Left lung (tissue), 10 donors: ENCODE data around the gene LAMA2. TPM values are rescaled to one million over a fixed set of nuclear protein-coding genes. Genes with fewer than 3 reads are reported as not detected.

ENCODE experiments used
- ATAC-seq: fragments of 200-7000 bp; cut with Tn5 transposase; one replicate; pipeline ENCODE4 v1.9.1; 2020; ENCODE audit warnings: moderate library complexity
- DNase-seq, 4 donors: peaks; one replicate each; pipeline ENCODE4 v3.0.0-alpha.2; 2013 to 2020
- H3K27ac ChIP-seq, 2 donors: fragments of 200-600 bp; sonication (generic) in 1 of 2; one replicate each; pipeline versions ENCODE4 v1.5.0 to v1.8.0; 2020 to 2021
- H3K27me3 ChIP-seq, 2 donors: fragments of 200-600 bp; sonication (generic) in 1 of 2; one replicate each; pipeline versions ENCODE4 v1.5.0 to v1.8.0; 2020 to 2021
- H3K36me3 ChIP-seq, 2 donors: fragments of 200-600 bp; sonication (generic) in 1 of 2; one replicate each; pipeline versions ENCODE4 v1.5.0 to v1.8.0; 2020 to 2021
- H3K4me1 ChIP-seq, 2 donors: fragments of 200-600 bp; one replicate each; pipeline ENCODE4 v1.8.0; 2021
- H3K4me3 ChIP-seq, 2 donors: fragments of 200-600 bp; sonication (generic) in 1 of 2; one replicate each; pipeline versions ENCODE4 v1.5.0 to v1.8.0; 2020 to 2021; ENCODE audit warnings: mild to moderate bottlenecking in 1 of 2
- H3K9me3 ChIP-seq, 2 donors: fragments of 200-600 bp; sonication (generic) in 1 of 2; one replicate each; pipeline versions ENCODE4 v1.5.0 to v1.8.0; 2020 to 2021
- CTCF ChIP-seq, 2 donors: fragments of 200-600 bp; sonication (generic) in 1 of 2; IDR thresholded peaks; one replicate each; pipeline versions ENCODE4 v1.5.0 to v1.8.0; 2021; ENCODE audit warnings: antibody characterized with exemption in 2 of 2
- intact Hi-C, 2 donors: fragments of 100-400 bp; cut with DNase I; formaldehyde crosslinking; loops; one replicate each; pipeline versions ENCODE4 v1.11.2 to v1.14.2; 2022
- polyA plus RNA-seq, 6 donors: library from polyadenylated mRNA; unstranded; fragments of 120-200 nt; gene quantifications; one replicate each; pipeline ENCODE4 v1.2.1, GENCODE V29; 2013; ENCODE audit not compliant: insufficient read length in 6 of 6
- total RNA-seq, 2 donors: library from RNA; stranded (reverse); fragmentation: NEBNext Ultra II Directional; extraction: Animal tissue kit (Norgen Biotek cat#: 25700); gene quantifications; one replicate each; pipeline ENCODE4 v1.2.1, GENCODE V29; 2021
- donor health status: DM: no; HTN: yes; CAD: no.
- donor health status: DM: no; HTN: no; CAD: no.

Gene LAMA2
- total and polyA plus RNA-seq, 8 donors, result 32.7 to 91.7 (median 64.7) TPM

GRCh38 chr6:129309154-129309553 lies 426.2 kb downstream of the LAMA2 start:
- no peaks in the 10 kb centered on the region for H3K4me1 ChIP-seq
- no peaks in the 10 kb centered on the region for H3K9me3 ChIP-seq
- no peaks in the 10 kb centered on the region for H3K36me3 ChIP-seq
- ATAC-seq, result no peak
- no peak for TF ChIP-seq CTCF (IDR thresholded peaks at IDR 0.05)
- H3K27ac ChIP-seq, result no peak overlapping the region
- no peaks in the 10 kb centered on the region for H3K27me3 ChIP-seq
- DNase-seq, result no peak
- no peak overlapping the region for H3K4me3 ChIP-seq
- intact Hi-C loops, result no loop called here

GRCh38 chr6:129312880-129313279 lies 429.9 kb downstream of the LAMA2 start:
- Histone ChIP-seq H3K4me3 (no peak overlapping the region), H3K27ac (no peak overlapping the region), H3K27me3 (no peaks in the 10 kb centered on the region), H3K9me3 (no peaks in the 10 kb centered on the region), H3K4me1 (no peaks in the 10 kb centered on the region), H3K36me3 (no peaks in the 10 kb centered on the region)
- DNase-seq, result no peak
- intact Hi-C loops, result no loop called here
- TF ChIP-seq CTCF (IDR thresholded peaks at IDR 0.05), result no peak
- peak; percentile 60 for ATAC-seq

GRCh38 chr6:129314575-129314974 lies 431.6 kb downstream of the LAMA2 start:
- DNase-seq (no peak), ATAC-seq (no peak)
- intact Hi-C loops, result no loop called here
- TF ChIP-seq CTCF (IDR thresholded peaks at IDR 0.05), result no peak
- Histone ChIP-seq H3K27me3 (no peaks in the 10 kb centered on the region), H3K9me3 (no peaks in the 10 kb centered on the region), H3K36me3 (no peaks in the 10 kb centered on the region), H3K4me3 (no peak overlapping the region), H3K27ac (no peak overlapping the region), H3K4me1 (no peaks in the 10 kb centered on the region)

- no peaks in the 10 kb centered on the region for H3K27me3 ChIP-seq
- DNase-seq (peak in 2 of 4 donors; percentile 43 to 56), ATAC-seq (no peak)
- no peak for TF ChIP-seq CTCF (IDR thresholded peaks at IDR 0.05)
- no peaks in the 10 kb centered on the region for H3K36me3 ChIP-seq
- H3K9me3 ChIP-seq, result no peaks in the 10 kb centered on the region
- intact Hi-C loops, result no loop called here
- no peak overlapping the region for H3K4me3 ChIP-seq
- H3K27ac ChIP-seq, result no peak overlapping the region
- H3K4me1 ChIP-seq, result no peaks in the 10 kb centered on the region
Measured at GRCh38 chr6:129317931-129318820, 435.2 kb downstream of the LAMA2 start.

- Histone ChIP-seq H3K4me1 (no peaks in the 10 kb centered on the region), H3K9me3 (no peaks in the 10 kb centered on the region), H3K27ac (no peak overlapping the region), H3K27me3 (no peaks in the 10 kb centered on the region), H3K36me3 (no peaks in the 10 kb centered on the region), H3K4me3 (no peak overlapping the region)
- ATAC-seq (no peak), DNase-seq (no peak)
- TF ChIP-seq CTCF (IDR thresholded peaks at IDR 0.05), result no peak
- intact Hi-C loops, result no loop called here
Measured at GRCh38 chr6:129320892-129321291, 438.0 kb downstream of the LAMA2 start.
